OCI-LY3 (cell line): ENCODE data around the gene HOXA11.

Experiments
- EZH2phosphoT487 ChIP-seq: fragments of 200-600 bp; shearing (Covaris generic); IDR thresholded peaks from 2 replicates; pipeline ENCODE4 v1.6.1; 2018; ENCODE audit warnings: antibody characterized with exemption, mixed run types, low read depth
- TF ChIP-seq, protein P1 (sequence below): fragments of 200-600, 300-600 bp; sonication (generic); IDR thresholded peaks from 2 replicates; pipeline ENCODE4 v1.5.1; 2014; ENCODE audit warnings: antibody characterized with exemption, low read length, low read depth

DNA sequence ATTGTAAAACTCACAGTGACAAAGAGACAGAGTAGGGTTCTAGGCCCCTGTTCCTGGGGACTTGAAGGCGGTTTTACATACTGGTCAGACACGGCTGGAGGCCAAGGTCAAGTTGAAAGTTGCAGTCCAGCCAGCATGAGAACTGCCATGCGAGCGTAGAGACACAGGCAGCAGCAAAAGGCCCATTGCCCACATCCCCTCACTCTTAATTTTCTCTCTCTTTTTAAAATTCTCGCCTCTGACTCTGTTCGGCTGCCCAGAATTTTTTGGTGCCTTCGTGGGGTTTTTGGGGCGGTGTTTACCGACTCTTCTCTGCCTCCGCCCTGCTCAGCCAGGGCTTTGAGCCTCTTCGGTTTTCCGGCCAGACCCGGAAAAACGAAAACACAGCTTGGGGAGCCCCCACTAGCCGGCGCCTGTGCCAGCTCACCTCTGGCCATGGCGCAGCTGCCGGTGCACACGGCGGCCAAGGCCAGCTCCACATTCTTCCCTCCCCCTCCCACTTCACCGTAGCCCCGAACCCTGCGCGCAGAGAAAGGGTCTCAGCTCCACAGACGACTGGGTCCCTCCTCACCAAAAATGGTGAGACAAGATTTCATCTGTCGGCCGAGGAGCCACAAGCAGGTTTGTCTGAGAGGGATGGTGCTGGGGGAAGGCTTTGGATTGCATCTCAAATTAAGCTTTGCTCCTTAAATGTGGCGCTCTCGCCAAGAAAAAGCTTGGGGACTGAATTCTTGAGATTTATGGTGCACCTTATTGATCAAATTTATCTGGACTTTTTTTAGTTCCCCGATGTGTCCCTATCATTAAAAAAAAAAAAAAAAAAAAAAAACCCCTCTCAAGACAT is 17.2 kb upstream of the HOXA11 start:
- TF ChIP-seq, protein P1, sequence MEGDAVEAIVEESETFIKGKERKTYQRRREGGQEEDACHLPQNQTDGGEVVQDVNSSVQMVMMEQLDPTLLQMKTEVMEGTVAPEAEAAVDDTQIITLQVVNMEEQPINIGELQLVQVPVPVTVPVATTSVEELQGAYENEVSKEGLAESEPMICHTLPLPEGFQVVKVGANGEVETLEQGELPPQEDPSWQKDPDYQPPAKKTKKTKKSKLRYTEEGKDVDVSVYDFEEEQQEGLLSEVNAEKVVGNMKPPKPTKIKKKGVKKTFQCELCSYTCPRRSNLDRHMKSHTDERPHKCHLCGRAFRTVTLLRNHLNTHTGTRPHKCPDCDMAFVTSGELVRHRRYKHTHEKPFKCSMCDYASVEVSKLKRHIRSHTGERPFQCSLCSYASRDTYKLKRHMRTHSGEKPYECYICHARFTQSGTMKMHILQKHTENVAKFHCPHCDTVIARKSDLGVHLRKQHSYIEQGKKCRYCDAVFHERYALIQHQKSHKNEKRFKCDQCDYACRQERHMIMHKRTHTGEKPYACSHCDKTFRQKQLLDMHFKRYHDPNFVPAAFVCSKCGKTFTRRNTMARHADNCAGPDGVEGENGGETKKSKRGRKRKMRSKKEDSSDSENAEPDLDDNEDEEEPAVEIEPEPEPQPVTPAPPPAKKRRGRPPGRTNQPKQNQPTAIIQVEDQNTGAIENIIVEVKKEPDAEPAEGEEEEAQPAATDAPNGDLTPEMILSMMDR, result no peak
- TF ChIP-seq EZH2phosphoT487, result no peak
